ENCODE results near the gene TMPRSS13.
"Not testable (repeated sequence)": the region's sequence is repeated elsewhere in the genome, so short reads cannot be mapped to it uniquely, and the experiment has no call there.

TMPRSS13 gene

GRCh38 chr11:117928446-117929141, 608 bp downstream of the TMPRSS13 start:
- no peak for DNase-seq

GRCh38 chr11:117927926-117928325, 1.3 kb downstream of the TMPRSS13 start:
- DNase-seq: no peak

GRCh38 chr11:117926166-117926565, 3.0 kb downstream of the TMPRSS13 start:
- DNase-seq: not testable (repeated sequence)

- no peak for DNase-seq
Measured at GRCh38 chr11:117925198-117925925, 3.8 kb downstream of the TMPRSS13 start.

- DNase-seq: no peak
Measured at GRCh38 chr11:117924631-117925170, 4.5 kb downstream of the TMPRSS13 start.

- no peak for DNase-seq
Measured at GRCh38 chr11:117923773-117924172, 5.4 kb downstream of the TMPRSS13 start.

- DNase-seq: no peak
Measured at GRCh38 chr11:117923275-117923674, 5.9 kb downstream of the TMPRSS13 start.

- no peak for DNase-seq
Measured at GRCh38 chr11:117921893-117922292, 7.3 kb downstream of the TMPRSS13 start.

GRCh38 chr11:117921456-117921855, 7.7 kb downstream of the TMPRSS13 start:
- DNase-seq: no peak

GRCh38 chr11:117919781-117920221, 9.4 kb downstream of the TMPRSS13 start:
- no peak for DNase-seq

GRCh38 chr11:117919341-117919740, 9.9 kb downstream of the TMPRSS13 start:
- no peak for DNase-seq

GRCh38 chr11:117918366-117919255, 10.6 kb downstream of the TMPRSS13 start:
- DNase-seq: no peak

GRCh38 chr11:117917591-117918151, 11.5 kb downstream of the TMPRSS13 start:
- DNase-seq: no peak

GRCh38 chr11:117916956-117917355, 12.2 kb downstream of the TMPRSS13 start:
- DNase-seq: no peak

- DNase-seq: no peak
Measured at GRCh38 chr11:117915672-117916235, 13.4 kb downstream of the TMPRSS13 start.

GRCh38 chr11:117914991-117915618, 14.1 kb downstream of the TMPRSS13 start:
- no peak for DNase-seq

- no peak for DNase-seq
Measured at GRCh38 chr11:117914398-117914761, 14.8 kb downstream of the TMPRSS13 start.

- DNase-seq: no peak
Measured at GRCh38 chr11:117913736-117914397, 15.3 kb downstream of the TMPRSS13 start.

- no peak for DNase-seq
Measured at GRCh38 chr11:117912497-117912896, 16.7 kb downstream of the TMPRSS13 start.

- DNase-seq: no peak
Measured at GRCh38 chr11:117911694-117912093, 17.5 kb downstream of the TMPRSS13 start.

GRCh38 chr11:117910941-117911655, 18.1 kb downstream of the TMPRSS13 start:
- DNase-seq: no peak

Measured in NCI-H526 (cell line).